Measurements from ENCODE around the gene PHACTR2.
"Not testable (repeated sequence)": the region's sequence is repeated elsewhere in the genome, so short reads cannot be mapped to it uniquely, and the experiment has no call there.

Gene PHACTR2

GRCh38 chr6:143873600-143873999 is 195.8 kb downstream of the PHACTR2 start:
- not testable (repeated sequence) for DNase-seq

GRCh38 chr6:143874503-143874902 is 196.7 kb downstream of the PHACTR2 start:
- not testable (repeated sequence) for DNase-seq

- no peak for DNase-seq
These were observed 200.0 kb downstream of the PHACTR2 start for GRCh38 chr6:143877584-143878271.

- no peak for DNase-seq
These were observed 200.6 kb downstream of the PHACTR2 start for GRCh38 chr6:143878272-143878760.

GRCh38 chr6:143880412-143880811 is 202.6 kb downstream of the PHACTR2 start:
- DNase-seq = no peak

All from activated gamma-delta T cell treated with Interleukin-2 at 50 U/mL for 16 hours (primary cell).